Midbrain (tissue), 1 donor: ENCODE data around the gene GLRX5.

Source experiments
- DNase-seq: peaks from one replicate; lab custom pipeline; 2025; lab: John Stamatoyannopoulos, UW

Gene GLRX5

GRCh38 chr14:95518045-95518751, 16.7 kb upstream of the GLRX5 start:
- no peak for DNase-seq

GRCh38 chr14:95519699-95520098, 15.2 kb upstream of the GLRX5 start:
- no peak for DNase-seq

GRCh38 chr14:95520346-95520745, 14.5 kb upstream of the GLRX5 start:
- no peak for DNase-seq

GRCh38 chr14:95521001-95521400, 13.8 kb upstream of the GLRX5 start:
- DNase-seq, result no peak

- DNase-seq, result no peak
These were observed 12.7 kb upstream of the GLRX5 start for GRCh38 chr14:95522116-95522515.

- no peak for DNase-seq
These were observed 12.3 kb upstream of the GLRX5 start for GRCh38 chr14:95522556-95522955.

- no peak for DNase-seq
These were observed 11.6 kb upstream of the GLRX5 start for GRCh38 chr14:95523051-95523814.

- no peak for DNase-seq
These were observed 10.9 kb upstream of the GLRX5 start for GRCh38 chr14:95523815-95524448.

- DNase-seq, result no peak
These were observed 9.9 kb upstream of the GLRX5 start for GRCh38 chr14:95524706-95525512.

GRCh38 chr14:95525999-95526398, 8.9 kb upstream of the GLRX5 start:
- DNase-seq, result no peak

- no peak for DNase-seq
These were observed 8.1 kb upstream of the GLRX5 start for GRCh38 chr14:95526483-95527386.

GRCh38 chr14:95527387-95528002, 7.4 kb upstream of the GLRX5 start:
- peak; percentile 53 for DNase-seq

GRCh38 chr14:95529216-95529615, 5.6 kb upstream of the GLRX5 start:
- no peak for DNase-seq

GRCh38 chr14:95530473-95531276, 4.2 kb upstream of the GLRX5 start:
- no peak for DNase-seq

GRCh38 chr14:95531473-95531872, 3.4 kb upstream of the GLRX5 start:
- no peak for DNase-seq

- no peak for DNase-seq
These were observed 2.9 kb upstream of the GLRX5 start for GRCh38 chr14:95531969-95532368.

- DNase-seq, result no peak
These were observed 1.4 kb upstream of the GLRX5 start for GRCh38 chr14:95533391-95533821.

GRCh38 chr14:95533822-95534221, 1.0 kb upstream of the GLRX5 start:
- no peak for DNase-seq

- DNase-seq, result no peak
These were observed 574 bp downstream of the GLRX5 start for GRCh38 chr14:95535226-95536021.
